Suprapubic skin (tissue), 4 donors: ENCODE data around the gene CDHR3. TPM values are rescaled to one million over a fixed set of nuclear protein-coding genes. Genes with fewer than 3 reads are reported as not detected.

Experiments
- DNase-seq, 2 donors: peaks; one replicate each; pipeline ENCODE4 v3.0.0-alpha.2; 2019; ENCODE audit warnings: low spot score in 2 of 2
- H3K27ac ChIP-seq: fragments of 200-600 bp; sonication (generic); one replicate; pipeline ENCODE4 v1.5.1; 2019
- H3K27me3 ChIP-seq: fragments of 200-600 bp; sonication (generic); one replicate; pipeline ENCODE4 v1.5.1; 2019
- H3K36me3 ChIP-seq: fragments of 200-600 bp; sonication (generic); one replicate; pipeline ENCODE4 v1.5.1; 2019
- H3K4me1 ChIP-seq: fragments of 200-600 bp; sonication (generic); one replicate; pipeline ENCODE4 v1.5.1; 2019
- H3K4me3 ChIP-seq: fragments of 200-600 bp; sonication (generic); one replicate; pipeline ENCODE4 v1.5.1; 2019; ENCODE audit warnings: mild to moderate bottlenecking
- H3K9me3 ChIP-seq: fragments of 200-600 bp; sonication (generic); one replicate; pipeline ENCODE4 v1.5.1; 2019
- EP300 ChIP-seq: sonication (generic); formaldehyde crosslinking; IDR thresholded peaks from one replicate; pipeline ENCODE4 v1.6.1; 2017; ENCODE audit warnings: antibody characterized with exemption
- POLR2A ChIP-seq, 2 donors: fragments of 450-650 bp; IDR thresholded peaks; one replicate each; pipeline ENCODE4 v1.6.1; 2017; ENCODE audit warnings: antibody characterized with exemption in 2 of 2, mild to moderate bottlenecking in 2 of 2, moderate library complexity in 2 of 2
- POLR2AphosphoS5 ChIP-seq, 3 donors: sonication (generic); formaldehyde crosslinking; IDR thresholded peaks; one replicate each; pipeline ENCODE4 v1.6.1; 2017; ENCODE audit warnings: antibody characterized with exemption in 3 of 3
- WGBS: methylation state at CpG from one replicate; pipeline ENCODE4 v1.1.5; 2018; 5-methylcytosine and 5-hydroxymethylcytosine counted together
- total RNA-seq, 4 donors: library from RNA; depleted of rRNA; stranded (reverse); fragments of >200 nt; gene quantifications; one replicate each; pipeline ENCODE4 v1.1.0, GENCODE V29; 2016
- TF ChIP-seq, protein P1 (sequence below), 2 donors: fragments of 200-600 bp in 1 of 2; fragments of 450-650 bp in 1 of 2; sonication (generic) in 1 of 2; IDR thresholded peaks; one replicate each; pipeline ENCODE4 v1.5.1; 2016 to 2019; ENCODE audit warnings: antibody characterized with exemption in 2 of 2, mild to moderate bottlenecking in 1 of 2, moderate library complexity in 1 of 2

Gene CDHR3
- total RNA-seq, 4 donors from 2014 or later = 1.3 to 6.5 (median 2.7) TPM

DNA sequence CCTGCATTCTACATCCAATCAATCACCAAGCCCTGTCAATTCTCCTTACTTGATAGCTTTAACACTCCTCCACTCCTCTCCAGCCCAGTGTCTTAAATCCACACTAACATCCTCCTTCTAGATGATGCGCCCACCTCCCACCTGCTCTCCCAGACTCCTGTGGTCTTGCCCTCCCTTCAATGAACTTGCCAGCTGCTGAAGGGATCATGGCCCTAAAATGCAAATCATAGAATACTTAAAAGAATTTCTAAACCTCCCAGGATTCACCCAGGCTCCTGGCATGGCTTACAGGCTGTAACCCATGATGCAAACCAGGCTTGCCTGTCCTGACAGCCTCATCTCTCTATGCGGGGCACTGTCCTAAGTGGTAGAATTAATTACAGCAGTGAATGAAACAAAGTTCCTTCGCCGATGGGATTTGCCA, 105.5 kb downstream of the CDHR3 start:
- no peak for DNase-seq
- Histone ChIP-seq H3K27ac (peak overlapping the region; percentile 81), H3K27me3 (no peaks in the 10 kb centered on the region), H3K36me3 (no peaks in the 10 kb centered on the region), H3K9me3 (no peaks in the 10 kb centered on the region), H3K4me3 (no peak overlapping the region), H3K4me1 (peaks cover 89% of the 10 kb centered on the region)
- TF ChIP-seq POLR2AphosphoS5 (IDR thresholded peaks at IDR 0.05) = no peak
- TF ChIP-seq EP300 = no peak
- no peak for TF ChIP-seq POLR2A (IDR thresholded peaks at IDR 0.05)
- TF ChIP-seq, protein P1, sequence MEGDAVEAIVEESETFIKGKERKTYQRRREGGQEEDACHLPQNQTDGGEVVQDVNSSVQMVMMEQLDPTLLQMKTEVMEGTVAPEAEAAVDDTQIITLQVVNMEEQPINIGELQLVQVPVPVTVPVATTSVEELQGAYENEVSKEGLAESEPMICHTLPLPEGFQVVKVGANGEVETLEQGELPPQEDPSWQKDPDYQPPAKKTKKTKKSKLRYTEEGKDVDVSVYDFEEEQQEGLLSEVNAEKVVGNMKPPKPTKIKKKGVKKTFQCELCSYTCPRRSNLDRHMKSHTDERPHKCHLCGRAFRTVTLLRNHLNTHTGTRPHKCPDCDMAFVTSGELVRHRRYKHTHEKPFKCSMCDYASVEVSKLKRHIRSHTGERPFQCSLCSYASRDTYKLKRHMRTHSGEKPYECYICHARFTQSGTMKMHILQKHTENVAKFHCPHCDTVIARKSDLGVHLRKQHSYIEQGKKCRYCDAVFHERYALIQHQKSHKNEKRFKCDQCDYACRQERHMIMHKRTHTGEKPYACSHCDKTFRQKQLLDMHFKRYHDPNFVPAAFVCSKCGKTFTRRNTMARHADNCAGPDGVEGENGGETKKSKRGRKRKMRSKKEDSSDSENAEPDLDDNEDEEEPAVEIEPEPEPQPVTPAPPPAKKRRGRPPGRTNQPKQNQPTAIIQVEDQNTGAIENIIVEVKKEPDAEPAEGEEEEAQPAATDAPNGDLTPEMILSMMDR (IDR thresholded peaks at IDR 0.05) = no peak
- 35% methylated on average over 4 of the region's 4 CpGs for WGBS

DNA sequence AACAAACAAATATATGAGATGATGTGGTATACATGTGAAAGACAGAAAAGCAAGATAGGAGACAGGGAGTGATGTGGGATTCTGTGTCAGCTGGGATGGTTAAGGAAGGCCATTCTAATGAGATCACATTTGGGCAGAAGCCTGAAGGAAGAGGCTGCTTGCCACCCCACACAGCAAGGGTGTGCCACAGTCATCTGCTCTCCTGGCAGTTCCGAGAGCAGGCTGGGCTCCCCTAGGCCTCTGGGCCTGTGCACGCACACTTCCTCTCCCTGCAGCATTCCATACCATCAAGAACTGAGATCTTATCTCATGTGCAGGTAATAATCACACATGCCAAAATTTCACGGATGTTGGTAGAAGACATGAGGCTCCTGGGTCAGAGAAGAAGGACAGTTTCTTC, 105.9 kb downstream of the CDHR3 start:
- H3K4me3 ChIP-seq = no peak overlapping the region
- DNase-seq = peak in 1 of 2 donors; percentile 64
- H3K27ac ChIP-seq = peak overlapping the region; percentile 81
- H3K36me3 ChIP-seq = no peaks in the 10 kb centered on the region
- TF ChIP-seq, protein P1 (IDR thresholded peaks at IDR 0.05) = no peak
- TF ChIP-seq EP300 = no peak
- peak in 2 of 3 donors; percentile 20 to 67 for TF ChIP-seq POLR2AphosphoS5 (IDR thresholded peaks at IDR 0.05)
- TF ChIP-seq POLR2A (IDR thresholded peaks at IDR 0.05) = no peak
- peaks cover 90% of the 10 kb centered on the region for H3K4me1 ChIP-seq
- no peaks in the 10 kb centered on the region for H3K9me3 ChIP-seq
- 18% methylated on average over 3 of the region's 3 CpGs for WGBS
- H3K27me3 ChIP-seq = no peaks in the 10 kb centered on the region

DNA sequence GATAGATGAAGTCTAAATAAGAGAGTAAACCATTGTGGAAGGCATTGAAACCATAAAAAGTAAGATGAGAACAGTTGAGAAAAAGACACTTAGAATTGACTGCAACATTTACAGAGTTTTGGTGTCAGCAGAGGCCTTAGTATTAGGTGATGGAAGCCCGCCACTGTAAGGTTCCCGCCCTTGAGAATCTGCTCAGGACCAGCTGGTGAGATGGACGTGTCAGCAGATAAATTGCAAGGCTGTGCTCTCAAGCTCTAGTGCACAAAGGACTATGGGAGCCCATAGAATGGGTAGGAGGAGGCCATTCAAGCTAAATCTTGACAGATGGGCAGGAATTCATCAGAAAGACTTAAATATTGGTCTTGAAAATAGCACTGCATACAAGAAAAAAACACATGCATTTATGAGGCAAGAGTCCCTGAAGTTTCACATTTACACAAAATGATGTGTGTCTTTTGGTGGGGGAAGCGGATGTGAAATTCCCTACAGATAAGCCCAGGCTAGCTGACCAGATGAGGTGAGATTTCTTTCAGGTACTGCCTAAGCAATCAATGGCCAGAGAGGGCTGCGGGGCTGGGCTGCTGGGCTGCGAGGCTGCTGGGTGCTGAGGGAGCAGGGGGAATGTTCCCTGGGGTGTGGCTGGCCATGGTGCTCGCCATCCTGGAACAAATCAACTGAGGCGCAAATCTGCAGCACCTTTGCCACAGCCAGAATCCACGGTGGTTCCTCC, 106.6 kb downstream of the CDHR3 start:
- Histone ChIP-seq H3K4me1 (peaks cover 87% of the 10 kb centered on the region), H3K27me3 (no peaks in the 10 kb centered on the region), H3K27ac (peak overlapping the region; percentile 81), H3K36me3 (no peaks in the 10 kb centered on the region), H3K4me3 (no peak overlapping the region), H3K9me3 (no peaks in the 10 kb centered on the region)
- 72% methylated on average over 9 of the region's 9 CpGs for WGBS
- no peak for DNase-seq
- no peak for TF ChIP-seq EP300
- TF ChIP-seq POLR2A (IDR thresholded peaks at IDR 0.05) = no peak

DNA sequence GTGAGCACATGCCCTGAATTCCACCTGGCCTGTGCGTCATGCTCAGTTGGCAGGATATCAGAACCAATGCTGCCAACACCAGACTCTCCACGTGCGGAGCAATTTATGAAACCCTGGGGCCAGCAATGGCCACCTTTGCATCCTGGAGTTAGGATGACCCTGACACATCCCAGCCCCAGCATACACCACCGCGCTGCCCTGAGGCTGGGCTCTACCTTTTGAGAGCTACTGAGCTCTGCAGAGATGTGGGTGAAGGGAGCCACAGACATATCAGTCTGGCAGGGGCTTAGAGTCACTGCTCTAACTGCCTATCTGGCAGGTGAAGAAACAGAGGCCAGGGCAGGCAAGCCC, 107.1 kb downstream of the CDHR3 start:
- Histone ChIP-seq H3K36me3 (no peaks in the 10 kb centered on the region), H3K27me3 (no peaks in the 10 kb centered on the region), H3K9me3 (no peaks in the 10 kb centered on the region), H3K27ac (peak overlapping the region; percentile 81), H3K4me3 (no peak overlapping the region), H3K4me1 (peaks cover 82% of the 10 kb centered on the region)
- WGBS = 58% methylated on average over 2 of the region's 5 CpGs
- no peak for DNase-seq
- TF ChIP-seq, protein P1 (IDR thresholded peaks at IDR 0.05) = no peak
- no peak for TF ChIP-seq POLR2AphosphoS5 (IDR thresholded peaks at IDR 0.05)
- TF ChIP-seq EP300 = no peak
- no peak for TF ChIP-seq POLR2A (IDR thresholded peaks at IDR 0.05)

DNA sequence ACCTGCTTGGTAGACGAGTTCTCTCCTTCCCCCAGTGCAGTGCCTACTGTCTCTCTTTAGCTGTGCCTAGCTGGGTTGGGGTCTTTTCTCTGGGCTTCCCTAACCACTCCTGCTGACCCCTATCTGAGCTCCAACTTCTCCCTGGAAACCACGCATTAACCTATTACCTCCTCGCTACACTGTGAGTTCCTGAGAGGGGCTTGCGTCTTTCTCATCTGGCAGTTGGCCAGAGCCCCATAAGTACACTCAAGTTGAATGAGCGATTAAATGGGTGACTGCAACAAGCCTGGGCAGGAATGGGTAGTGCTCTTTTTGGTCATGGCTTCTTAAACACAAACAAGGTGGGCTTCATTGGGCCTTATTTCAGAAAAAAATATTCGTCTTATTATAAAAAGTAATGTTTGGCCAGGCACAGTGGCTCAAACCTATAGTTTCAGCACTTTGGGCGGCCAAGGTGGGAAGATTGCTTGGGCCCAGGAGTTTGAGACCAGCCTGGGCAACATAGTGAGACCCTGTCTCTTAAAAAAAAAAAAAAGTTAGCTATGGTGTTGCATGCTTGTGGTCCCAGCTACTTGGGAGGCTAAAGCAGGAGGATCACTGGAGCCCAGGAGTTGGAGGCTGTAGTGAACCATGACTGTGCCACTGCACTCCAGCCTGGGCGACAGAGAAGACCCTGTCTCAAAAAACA, 107.6 kb downstream of the CDHR3 start:
- H3K4me3 ChIP-seq = no peak overlapping the region
- no peak for DNase-seq
- TF ChIP-seq POLR2AphosphoS5 (IDR thresholded peaks at IDR 0.05) = no peak
- no peak for TF ChIP-seq POLR2A (IDR thresholded peaks at IDR 0.05)
- TF ChIP-seq EP300 = no peak
- TF ChIP-seq, protein P1 (IDR thresholded peaks at IDR 0.05) = no peak
- peak overlapping the region; percentile 81 for H3K27ac ChIP-seq
- H3K9me3 ChIP-seq = no peaks in the 10 kb centered on the region
- H3K4me1 ChIP-seq = peaks cover 77% of the 10 kb centered on the region
- no peaks in the 10 kb centered on the region for H3K36me3 ChIP-seq
- WGBS = 83% methylated on average over 8 of the region's 8 CpGs
- H3K27me3 ChIP-seq = no peaks in the 10 kb centered on the region
